Aortic smooth muscle cell (primary cell): ENCODE data around the gene TPD52L1. TPM values are rescaled to one million over a fixed set of nuclear protein-coding genes. Genes with fewer than 3 reads are reported as not detected.

Experiments
- total RNA-seq: library from RNA; depleted of rRNA; stranded (reverse); fragments of >200 nt; gene quantifications from 2 replicates; pipeline ENCODE4 v1.2.3, GENCODE V29; 2014

TPD52L1 gene
- total RNA-seq, result 7.9 and 29.0 TPM in 2 replicates

GRCh38 chr6:125153391-125154117, at the start of gene TPD52L1:
Gene TPD52L1 (plus strand): TSS chr6:125153773. CDS start chr6:125153952, 179 bp downstream.

GRCh38 chr6:125301435-125302391, 148.1 kb downstream of the TPD52L1 start, which contains the start of gene HDDC2:
Gene HDDC2 (minus strand): TSS chr6:125301967. CDS start chr6:125301932, 35 bp downstream.

Other genes with a start within 250 kb of the TPD52L1 start
- gene RNF217, start 191.3 kb upstream of the TPD52L1 start, total RNA-seq, result 16.6 and 44.2 TPM in 2 replicates
- 64.6 and 79.5 TPM in 2 replicates for gene HDDC2, start 148.2 kb downstream of the TPD52L1 start, total RNA-seq